A549 (cell line): ENCODE results near the gene METTL9.

Experiments
- CBX2 ChIP-seq: fragments of 200-600 bp; sonication (generic); IDR thresholded peaks from 2 replicates; pipeline ENCODE4 v1.6.1; 2016; ENCODE audit warnings: low read depth, mild to moderate bottlenecking, borderline replicate concordance
- CTCF ChIP-seq: fragments of >200 bp; sonication (Bioruptor Twin); formaldehyde crosslinking; IDR thresholded peaks from 3 replicates; pipeline ENCODE4 v1.5.1; 2016
- HDAC2 ChIP-seq: fragments of 200-600 bp; sonication (generic); IDR thresholded peaks from 2 replicates; pipeline ENCODE4 v1.6.1; 2016
- KDM5A ChIP-seq: fragments of 200-600 bp; sonication (generic); IDR thresholded peaks from 2 replicates; pipeline ENCODE4 v1.6.1; 2016; ENCODE audit warnings: antibody characterized with exemption, mild to moderate bottlenecking
- NR3C1 ChIP-seq: fragments of >200 bp; sonication (Bioruptor Twin); formaldehyde crosslinking; IDR thresholded peaks from 3 replicates; pipeline ENCODE4 v1.6.1; 2017
- POLR2A ChIP-seq: IDR thresholded peaks from 2 replicates; pipeline ENCODE4 v1.6.1; 2012; ENCODE audit warnings: mild to moderate bottlenecking, low read length
- RCOR1 ChIP-seq: fragments of 150-350 bp; IDR thresholded peaks from 2 replicates; pipeline ENCODE4 v1.6.1; 2014; ENCODE audit warnings: antibody characterized with exemption, low read length, low read depth
- ZNF302 ChIP-seq: fragments of 250-450 bp; sonication (Bioruptor Pico); IDR thresholded peaks from 2 replicates; pipeline ENCODE4 v1.9.0; 2021; ENCODE audit warnings: inconsistent platforms, mild to moderate bottlenecking, moderate library complexity

GRCh38 chr16:21599122-21600030 lies at the start of gene METTL9:
- peak; percentile 71 for TF ChIP-seq POLR2A
- TF ChIP-seq CTCF: no peak
- TF ChIP-seq NR3C1: no peak
- no peak for TF ChIP-seq HDAC2
- no peak for TF ChIP-seq KDM5A
- TF ChIP-seq CBX2: no peak
- no peak for TF ChIP-seq RCOR1
- no peak for TF ChIP-seq ZNF302 (CRISPR knock-in tag)
